ENCODE data around the gene LMX1B.

DNA sequence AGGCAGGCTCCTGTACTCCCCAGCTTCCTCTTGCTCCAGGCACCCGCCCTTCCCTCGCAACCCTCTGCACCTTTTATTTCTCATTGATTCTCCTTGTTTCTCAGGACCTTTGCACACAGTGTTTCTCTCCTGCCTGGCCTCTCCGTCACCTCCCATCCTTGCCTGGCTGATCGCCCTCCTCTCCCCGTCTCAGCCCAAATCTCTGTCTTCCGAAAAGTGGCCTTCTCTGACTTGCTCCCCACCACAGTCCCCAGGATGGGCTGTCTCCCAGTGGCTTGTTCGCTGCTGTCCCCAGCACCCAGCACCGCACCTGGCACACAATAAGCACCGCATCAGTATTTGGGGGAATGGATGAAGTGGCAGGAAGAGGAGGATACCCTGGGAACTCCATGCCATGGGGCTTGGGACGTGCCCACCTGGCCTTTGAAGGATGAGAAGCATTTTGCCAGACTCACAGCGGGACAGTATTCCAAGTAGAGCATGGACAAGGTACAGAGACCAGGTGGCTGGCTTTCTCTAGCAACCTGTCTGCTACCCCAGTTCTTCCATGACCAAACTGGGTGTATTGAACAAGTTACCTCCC is 62.5 kb downstream of the LMX1B start:
- TF ChIP-seq POLR2A (IDR thresholded peaks at IDR 0.05), result no peak
- TF ChIP-seq, protein P1, sequence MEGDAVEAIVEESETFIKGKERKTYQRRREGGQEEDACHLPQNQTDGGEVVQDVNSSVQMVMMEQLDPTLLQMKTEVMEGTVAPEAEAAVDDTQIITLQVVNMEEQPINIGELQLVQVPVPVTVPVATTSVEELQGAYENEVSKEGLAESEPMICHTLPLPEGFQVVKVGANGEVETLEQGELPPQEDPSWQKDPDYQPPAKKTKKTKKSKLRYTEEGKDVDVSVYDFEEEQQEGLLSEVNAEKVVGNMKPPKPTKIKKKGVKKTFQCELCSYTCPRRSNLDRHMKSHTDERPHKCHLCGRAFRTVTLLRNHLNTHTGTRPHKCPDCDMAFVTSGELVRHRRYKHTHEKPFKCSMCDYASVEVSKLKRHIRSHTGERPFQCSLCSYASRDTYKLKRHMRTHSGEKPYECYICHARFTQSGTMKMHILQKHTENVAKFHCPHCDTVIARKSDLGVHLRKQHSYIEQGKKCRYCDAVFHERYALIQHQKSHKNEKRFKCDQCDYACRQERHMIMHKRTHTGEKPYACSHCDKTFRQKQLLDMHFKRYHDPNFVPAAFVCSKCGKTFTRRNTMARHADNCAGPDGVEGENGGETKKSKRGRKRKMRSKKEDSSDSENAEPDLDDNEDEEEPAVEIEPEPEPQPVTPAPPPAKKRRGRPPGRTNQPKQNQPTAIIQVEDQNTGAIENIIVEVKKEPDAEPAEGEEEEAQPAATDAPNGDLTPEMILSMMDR (IDR thresholded peaks at IDR 0.05 in 8 of 11, conservative IDR thresholded peaks at IDR 0.05 in 3 of 11), result no peak

Measured in spleen (tissue), 7 donors.